Erythroblast (primary cell): ENCODE data around the gene SMG7.

ENCODE experiments used
- GATA1 ChIP-seq: IDR thresholded peaks from 2 replicates; pipeline ENCODE4 v1.6.1; 2011; ENCODE audit warnings: low read depth, mild to moderate bottlenecking, control low read depth, low read length, moderate library complexity
- POLR2A ChIP-seq: IDR thresholded peaks from 2 replicates; pipeline ENCODE4 v1.6.1; 2011; ENCODE audit warnings: mild to moderate bottlenecking, low read length

GRCh38 chr1:183460596-183460995 lies 11.7 kb upstream of the SMG7 start:
- no peak for TF ChIP-seq POLR2A
- TF ChIP-seq GATA1, result no peak
